Spinal cord (tissue), 10 donors: Measurements from ENCODE around the gene LMOD1. TPM values are rescaled to one million over a fixed set of nuclear protein-coding genes. Genes with fewer than 3 reads are reported as not detected.
"Not testable (repeated sequence)": the region's sequence is repeated elsewhere in the genome, so short reads cannot be mapped to it uniquely, and the experiment has no call there.

Experiments used
- DNase-seq, 6 donors: peaks; one replicate each; pipeline versions ENCODE4 v3.0.0 to v3.0.0-alpha.2; 2013 to 2015; ENCODE audit warnings: low spot score in 6 of 6, low read depth in 4 of 6
- H3K27ac ChIP-seq: one replicate; pipeline ENCODE4 v1.5.1; 2013; ENCODE audit warnings: low read depth, low read length, control low read depth
- H3K27me3 ChIP-seq: one replicate; pipeline ENCODE4 v1.6.1; 2013; ENCODE audit warnings: low read length; ENCODE audit not compliant: control insufficient read depth, insufficient read depth
- H3K36me3 ChIP-seq: one replicate; pipeline ENCODE4 v1.6.1; 2013; ENCODE audit warnings: low read length; ENCODE audit not compliant: control insufficient read depth, insufficient read depth
- H3K4me1 ChIP-seq: one replicate; pipeline ENCODE4 v1.6.1; 2013; ENCODE audit warnings: low read length; ENCODE audit not compliant: control insufficient read depth, insufficient read depth
- H3K4me3 ChIP-seq: one replicate; pipeline ENCODE4 v1.5.1; 2013; ENCODE audit warnings: low read depth, low read length, control low read depth
- H3K9me3 ChIP-seq: one replicate; pipeline ENCODE4 v1.6.1; 2013; ENCODE audit warnings: low read length; ENCODE audit not compliant: control insufficient read depth, insufficient read depth
- WGBS: methylation state at CpG from one replicate; pipeline ENCODE4 v1.1.5; 2013; ENCODE audit warnings: missing lambda C conversion rate; ENCODE audit not compliant: insufficient coverage; 5-methylcytosine and 5-hydroxymethylcytosine counted together
- polyA plus RNA-seq, 2 donors: library from polyadenylated mRNA; unstranded; fragments of 120-200 nt; gene quantifications; one replicate each; pipeline ENCODE4 v1.2.1, GENCODE V29; 2013; ENCODE audit not compliant: insufficient read length in 2 of 2
- total RNA-seq, 2 donors: library from RNA; depleted of rRNA in 1 of 2; stranded (reverse); fragments of 120-200 nt in 1 of 2; fragments of >200 nt in 1 of 2; gene quantifications; one replicate each; pipeline versions ENCODE4 v1.2.3 to v1.2.4, GENCODE V29; 2013 to 2014
- donor health status: healthy.

The LMOD1 gene
- total and polyA plus RNA-seq, 4 donors, result 1.9 to 8.4 (median 4.1) TPM

DNA sequence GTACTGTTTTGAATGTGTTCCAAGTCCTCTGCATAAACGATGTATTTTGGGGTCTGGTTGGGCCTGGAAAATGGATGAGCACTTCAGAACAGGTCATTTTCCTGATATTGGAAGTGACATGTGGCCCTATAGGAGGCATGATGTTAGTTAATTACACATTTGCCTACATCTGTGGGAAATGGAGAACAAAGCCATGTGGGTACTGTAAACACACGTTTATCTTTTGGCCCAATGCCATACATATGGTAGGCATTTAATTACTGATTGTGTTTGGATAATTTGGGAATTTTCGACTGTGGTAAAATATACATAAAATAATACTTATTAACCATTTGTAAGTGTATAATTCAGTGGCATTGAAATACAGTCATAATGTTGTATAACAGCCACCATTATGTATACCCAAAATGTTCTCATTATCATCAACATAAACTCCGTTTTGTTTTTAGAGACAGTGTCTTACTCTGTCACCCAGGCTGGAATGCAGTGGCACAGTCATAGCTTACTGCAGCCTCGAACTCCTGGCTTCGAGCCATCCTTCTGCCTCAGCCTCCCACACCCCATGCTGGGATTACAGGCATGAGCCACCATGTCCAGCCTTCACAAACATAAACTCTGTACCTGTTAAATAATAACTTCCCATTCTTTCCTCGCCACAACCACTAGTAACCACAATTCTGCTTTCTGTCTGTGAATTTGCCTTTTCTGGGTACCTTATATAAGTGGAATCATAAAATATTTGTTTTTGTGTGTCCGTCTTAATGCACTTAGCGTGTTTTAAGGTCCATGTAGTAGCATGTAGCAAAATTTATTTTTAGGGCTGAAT is 24.2 kb upstream of the LMOD1 start:
- no peaks in the 10 kb centered on the region for H3K9me3 ChIP-seq
- H3K27me3 ChIP-seq, result no peaks in the 10 kb centered on the region
- H3K4me3 ChIP-seq, result no peak overlapping the region
- H3K4me1 ChIP-seq, result no peaks in the 10 kb centered on the region
- 86% methylated on average over 4 of the region's 9 CpGs for WGBS
- peak in 1 of 6 donors; percentile 18 for DNase-seq
- peaks cover 22% of the 10 kb centered on the region for H3K36me3 ChIP-seq
- no peak overlapping the region for H3K27ac ChIP-seq

DNA sequence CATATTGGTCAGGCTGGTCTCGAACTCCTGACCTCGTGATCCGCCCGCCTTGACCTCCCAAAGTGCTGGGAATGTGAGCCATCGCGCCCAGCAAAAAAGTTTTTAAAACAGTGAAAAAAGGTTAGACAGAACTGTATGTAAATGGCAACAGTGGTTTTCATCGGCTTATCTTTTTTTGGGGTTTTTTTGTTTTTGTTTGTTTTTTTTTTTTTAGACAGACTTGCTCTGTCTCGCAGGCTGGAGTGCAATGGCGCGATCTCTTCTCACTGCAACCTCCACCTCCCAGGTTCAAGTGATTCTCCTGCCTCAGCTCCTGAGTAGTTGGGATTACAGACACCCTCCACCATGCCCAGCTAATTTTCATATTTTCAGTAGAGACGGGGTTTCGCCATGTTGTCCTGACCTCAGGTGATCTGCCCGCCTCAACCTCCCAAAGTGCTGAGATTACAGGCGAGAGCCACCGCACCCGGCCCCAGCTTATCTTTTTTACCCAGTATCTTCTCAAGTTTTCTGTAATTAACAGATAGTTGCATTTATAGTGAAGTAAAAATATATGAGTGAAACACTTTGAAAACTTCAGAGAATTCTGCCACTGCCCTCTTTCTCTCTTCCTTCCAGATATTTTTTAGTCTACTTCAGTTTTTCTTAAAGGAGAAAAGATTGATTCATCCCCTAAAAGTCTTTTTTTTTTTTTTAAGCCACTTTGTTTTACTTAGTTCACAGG is 22.0 kb upstream of the LMOD1 start:
- Histone ChIP-seq H3K4me3 (no peak overlapping the region), H3K27me3 (no peaks in the 10 kb centered on the region), H3K9me3 (no peaks in the 10 kb centered on the region), H3K4me1 (no peaks in the 10 kb centered on the region), H3K27ac (no peak overlapping the region), H3K36me3 (peaks cover 31% of the 10 kb centered on the region)
- 94% methylated on average over 12 of the region's 16 CpGs for WGBS
- DNase-seq, result no peak

DNA sequence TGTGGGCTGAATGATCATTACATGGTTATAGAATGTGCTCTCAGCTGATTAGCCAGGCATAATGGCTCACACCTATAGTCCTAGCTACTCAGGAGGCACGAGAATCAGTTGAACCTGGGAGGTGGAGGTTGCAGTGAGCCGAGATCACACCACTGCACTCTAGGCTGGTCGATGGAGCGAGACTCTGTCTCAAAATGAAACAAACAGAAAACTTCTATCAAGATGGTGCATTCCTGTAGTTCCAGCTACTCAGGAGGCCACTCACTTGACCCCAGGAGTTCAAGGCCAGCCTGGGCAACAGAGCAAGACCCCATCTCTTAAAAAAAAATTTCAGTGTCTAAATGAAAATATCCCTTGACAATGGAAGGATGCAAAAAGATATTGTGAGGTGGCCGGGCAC is 19.8 kb upstream of the LMOD1 start:
- DNase-seq, result no peak
- no peaks in the 10 kb centered on the region for H3K27me3 ChIP-seq
- H3K27ac ChIP-seq, result no peak overlapping the region
- WGBS, result 94% methylated on average over 2 of the region's 5 CpGs
- H3K9me3 ChIP-seq, result no peaks in the 10 kb centered on the region
- H3K36me3 ChIP-seq, result peaks cover 44% of the 10 kb centered on the region
- H3K4me1 ChIP-seq, result no peaks in the 10 kb centered on the region
- H3K4me3 ChIP-seq, result no peak overlapping the region

DNA sequence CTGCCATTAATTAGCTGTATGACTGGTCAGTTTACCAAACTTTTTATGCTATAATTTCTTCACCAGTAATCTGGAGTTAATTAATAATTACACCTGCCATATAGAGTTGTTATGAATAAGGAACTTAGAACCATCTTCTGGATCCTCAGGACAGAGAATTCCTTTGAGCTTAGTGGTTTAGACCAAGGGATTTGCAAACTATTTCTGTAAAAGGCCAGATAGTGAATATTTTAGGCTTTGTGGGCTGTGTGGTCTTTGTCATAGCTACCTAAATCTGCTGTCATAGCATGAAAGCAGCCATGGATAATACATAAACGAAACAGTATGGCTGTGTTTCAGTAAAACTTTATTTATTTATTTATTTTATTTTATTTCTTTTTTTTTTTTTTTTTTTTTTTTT is 17.9 kb upstream of the LMOD1 start:
- H3K27me3 ChIP-seq, result no peaks in the 10 kb centered on the region
- peaks cover 58% of the 10 kb centered on the region for H3K36me3 ChIP-seq
- DNase-seq, result no peak
- no CpG with 5 or more reads among the region's 1 CpG for WGBS
- no peaks in the 10 kb centered on the region for H3K9me3 ChIP-seq
- no peak overlapping the region for H3K27ac ChIP-seq
- no peak overlapping the region for H3K4me3 ChIP-seq
- H3K4me1 ChIP-seq, result no peaks in the 10 kb centered on the region

DNA sequence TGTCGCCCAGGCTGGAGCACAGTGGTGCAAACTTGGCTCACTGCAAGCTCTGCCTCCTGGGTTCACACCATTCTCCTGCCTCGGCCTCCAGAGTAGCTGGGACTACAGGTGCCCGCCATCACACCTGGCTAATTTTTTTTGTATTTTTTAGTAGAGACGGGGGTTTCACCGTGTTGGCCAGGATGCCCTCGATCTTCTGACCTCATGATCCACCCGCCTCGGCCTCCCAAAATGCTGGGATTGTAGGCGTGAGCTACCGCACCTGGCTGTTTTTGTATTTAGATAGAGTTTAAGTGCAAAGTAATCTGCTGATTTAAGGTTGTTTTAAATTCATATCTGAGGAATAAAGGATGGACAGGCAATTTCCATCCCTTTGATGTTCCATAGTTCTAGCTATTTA is 16.0 kb upstream of the LMOD1 start:
- not testable (repeated sequence) for H3K9me3 ChIP-seq, H3K4me3 ChIP-seq, H3K4me1 ChIP-seq, DNase-seq, H3K27me3 ChIP-seq, H3K27ac ChIP-seq
- WGBS, result 100% methylated on average over 4 of the region's 10 CpGs
- peaks cover 60% of the 10 kb centered on the region for H3K36me3 ChIP-seq

DNA sequence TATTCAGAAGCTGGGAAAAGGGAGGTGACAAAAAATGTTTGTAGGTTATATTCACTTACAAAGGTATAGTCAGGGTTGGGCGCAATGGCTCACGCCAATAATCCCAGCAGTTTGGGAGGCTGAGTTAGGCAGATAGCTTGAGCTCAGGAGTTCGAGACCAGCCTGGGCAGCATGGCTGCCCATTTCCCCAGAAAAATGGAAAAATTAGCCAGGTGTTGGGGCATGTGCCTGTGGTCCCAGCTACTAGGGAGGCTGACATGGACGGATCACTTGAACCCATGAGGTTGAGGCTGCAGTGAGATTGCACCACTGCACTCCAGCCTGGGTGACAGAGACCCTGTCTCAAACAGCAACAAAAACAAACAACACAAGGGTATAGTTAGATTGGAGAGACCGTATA is 12.0 kb upstream of the LMOD1 start:
- Histone ChIP-seq H3K27me3 (no peaks in the 10 kb centered on the region), H3K9me3 (no peaks in the 10 kb centered on the region), H3K27ac (no peak overlapping the region), H3K4me1 (peaks cover 6% of the 10 kb centered on the region), H3K4me3 (no peak overlapping the region), H3K36me3 (peaks cover 41% of the 10 kb centered on the region)
- 81% methylated on average over 3 of the region's 5 CpGs for WGBS
- no peak for DNase-seq

DNA sequence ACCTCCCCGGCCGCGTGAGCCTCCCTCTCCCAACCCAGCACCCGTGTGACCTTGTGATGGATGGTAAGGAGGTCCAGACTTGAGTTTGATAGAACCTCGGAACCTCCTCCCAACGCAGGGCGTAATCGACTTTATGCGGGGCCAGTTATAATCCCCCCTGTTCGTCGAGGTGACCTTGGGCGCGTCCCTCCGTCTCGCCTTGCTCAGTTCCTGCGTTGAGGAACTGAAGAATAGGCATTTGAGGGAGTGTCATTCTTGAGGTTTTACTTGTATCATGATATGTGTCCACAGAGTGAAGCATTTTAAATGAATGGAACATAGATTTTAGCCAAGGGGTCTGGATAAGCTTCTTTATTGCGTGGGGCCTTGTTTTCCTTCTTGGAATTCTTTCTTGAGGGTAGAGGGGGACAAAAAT is 9.4 kb upstream of the LMOD1 start:
- DNase-seq, result no peak
- Histone ChIP-seq H3K4me3 (peak overlapping the region; percentile 100), H3K36me3 (peaks cover 24% of the 10 kb centered on the region), H3K4me1 (peaks cover 6% of the 10 kb centered on the region), H3K9me3 (no peaks in the 10 kb centered on the region), H3K27me3 (no peaks in the 10 kb centered on the region), H3K27ac (peak overlapping the region; percentile 88)
- 0% methylated on average over 13 of the region's 17 CpGs for WGBS

DNA sequence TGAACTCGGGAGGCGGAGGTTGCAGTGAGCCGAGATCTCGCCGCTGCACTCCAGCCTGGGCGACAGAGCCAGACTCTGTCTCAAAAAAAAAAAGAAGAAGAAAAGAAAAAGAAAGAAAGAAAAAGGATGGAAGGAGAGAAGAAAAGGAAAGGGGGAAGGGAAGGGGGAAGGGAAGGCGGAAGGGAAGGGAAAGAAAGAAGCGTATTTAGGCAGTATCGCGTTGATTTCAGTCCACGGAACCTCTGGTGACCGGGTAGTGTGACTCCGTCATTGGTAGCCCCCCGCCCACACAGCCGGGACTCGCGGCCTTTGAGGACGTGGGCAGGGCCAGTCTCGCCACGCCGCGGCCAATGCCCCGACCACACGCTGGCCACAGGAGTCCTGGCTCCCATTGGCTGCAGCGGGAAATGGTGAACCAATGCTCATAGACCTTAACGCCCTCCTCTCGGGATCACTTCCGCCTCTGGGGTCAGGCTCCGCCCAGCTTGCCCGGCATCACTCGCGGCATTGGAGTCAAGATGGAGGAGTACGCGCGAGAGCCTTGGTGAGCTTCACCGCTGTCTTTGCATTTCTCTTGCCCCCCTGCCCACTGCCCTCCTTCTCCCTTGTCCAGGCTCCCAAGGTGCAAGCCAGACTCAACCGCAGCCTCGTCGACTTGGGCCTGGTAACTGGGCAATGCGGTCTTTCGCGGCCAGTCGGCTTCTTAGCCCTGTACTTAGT is 8.8 kb upstream of the LMOD1 start, which contains the start of gene TIMM17A:
TSS of gene TIMM17A (plus strand) at position 495 of the 720 bp plus-strand sequence. CDS start at position 519, 24 bp downstream.
- DNase-seq, result peak; percentile 91 to 99 (median 96)
- H3K27ac ChIP-seq, result peak within 1 kb of the TSS; percentile 88
- H3K9me3 ChIP-seq, result no peaks in the 10 kb centered on the region

DNA sequence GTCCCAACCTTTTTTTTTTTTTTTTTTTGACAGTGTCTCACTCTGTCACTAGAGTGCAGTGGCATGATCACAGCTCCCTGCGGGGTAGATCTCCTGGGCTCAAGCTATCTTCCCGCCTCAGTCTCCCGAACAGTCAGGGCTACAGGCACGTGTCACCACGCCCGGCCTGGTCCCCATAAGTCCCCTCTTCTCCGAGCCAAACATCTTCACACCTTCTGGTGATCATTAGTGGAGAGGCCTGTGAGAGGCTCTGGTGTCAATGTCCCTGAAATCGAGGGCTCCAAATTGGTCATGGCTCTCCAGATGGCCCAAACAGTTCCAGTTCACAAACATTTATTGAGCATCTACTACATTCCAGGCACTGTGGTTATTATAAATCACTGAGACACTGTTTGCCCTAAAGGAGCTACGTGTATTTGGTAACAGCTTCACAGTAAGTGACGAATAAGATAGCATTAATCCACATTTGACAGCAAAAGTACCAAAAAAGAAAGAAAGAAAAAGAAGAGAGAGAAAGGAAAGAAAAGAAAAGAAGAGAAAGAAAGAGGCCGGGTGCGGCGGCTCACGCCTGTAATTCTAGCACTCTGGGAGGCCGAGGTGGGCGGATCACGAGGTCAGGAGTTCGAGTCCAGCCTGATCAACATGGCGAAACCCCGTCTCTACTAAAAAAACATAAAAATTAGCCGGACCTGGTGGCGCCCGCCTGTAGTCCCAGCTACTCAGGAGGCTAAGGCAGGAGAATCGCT is 8.1 kb upstream of the LMOD1 start:
- H3K9me3 ChIP-seq, result no peaks in the 10 kb centered on the region
- no peaks in the 10 kb centered on the region for H3K27me3 ChIP-seq
- H3K4me1 ChIP-seq, result peaks cover 6% of the 10 kb centered on the region
- 27% methylated on average over 6 of the region's 24 CpGs for WGBS
- no peak for DNase-seq
- H3K36me3 ChIP-seq, result peaks cover 13% of the 10 kb centered on the region
- H3K4me3 ChIP-seq, result peak overlapping the region; percentile 100
- peak overlapping the region; percentile 88 for H3K27ac ChIP-seq

More for the DNA sequence above, 8.8 kb upstream of the LMOD1 start, which contains the start of gene TIMM17A:
- Histone ChIP-seq H3K4me3 (peak within 1 kb of the TSS; percentile 100), H3K36me3 (peaks cover 20% of the 10 kb centered on the region), H3K27me3 (no peaks in the 10 kb centered on the region), H3K4me1 (peaks cover 6% of the 10 kb centered on the region)
- 0% methylated on average over 40 of the region's 43 CpGs for WGBS
